ENCODE measurements around the gene MINDY1.

MINDY1 gene

GRCh38 chr1:150965605-150966004 is 41.1 kb downstream of the MINDY1 start:
- no peak for DNase-seq (ENCODE audit: low read depth in 2 of 2)

DNA sequence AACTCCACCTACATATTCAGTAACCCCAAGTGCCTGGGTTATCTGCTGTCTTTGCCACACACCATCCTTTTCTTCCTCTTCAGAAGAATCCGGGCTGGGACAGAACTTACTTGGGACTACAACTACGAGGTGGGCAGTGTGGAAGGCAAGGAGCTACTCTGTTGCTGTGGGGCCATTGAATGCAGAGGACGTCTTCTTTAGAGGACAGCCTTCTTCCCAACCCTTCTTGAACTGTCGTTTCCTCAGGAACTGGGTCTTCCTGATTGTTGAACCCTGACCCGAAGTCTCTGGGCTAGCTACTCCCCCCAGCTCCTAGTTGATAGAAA is 42.6 kb downstream of the MINDY1 start:
- no peak for DNase-seq (ENCODE audit: low read depth in 2 of 2)

DNA sequence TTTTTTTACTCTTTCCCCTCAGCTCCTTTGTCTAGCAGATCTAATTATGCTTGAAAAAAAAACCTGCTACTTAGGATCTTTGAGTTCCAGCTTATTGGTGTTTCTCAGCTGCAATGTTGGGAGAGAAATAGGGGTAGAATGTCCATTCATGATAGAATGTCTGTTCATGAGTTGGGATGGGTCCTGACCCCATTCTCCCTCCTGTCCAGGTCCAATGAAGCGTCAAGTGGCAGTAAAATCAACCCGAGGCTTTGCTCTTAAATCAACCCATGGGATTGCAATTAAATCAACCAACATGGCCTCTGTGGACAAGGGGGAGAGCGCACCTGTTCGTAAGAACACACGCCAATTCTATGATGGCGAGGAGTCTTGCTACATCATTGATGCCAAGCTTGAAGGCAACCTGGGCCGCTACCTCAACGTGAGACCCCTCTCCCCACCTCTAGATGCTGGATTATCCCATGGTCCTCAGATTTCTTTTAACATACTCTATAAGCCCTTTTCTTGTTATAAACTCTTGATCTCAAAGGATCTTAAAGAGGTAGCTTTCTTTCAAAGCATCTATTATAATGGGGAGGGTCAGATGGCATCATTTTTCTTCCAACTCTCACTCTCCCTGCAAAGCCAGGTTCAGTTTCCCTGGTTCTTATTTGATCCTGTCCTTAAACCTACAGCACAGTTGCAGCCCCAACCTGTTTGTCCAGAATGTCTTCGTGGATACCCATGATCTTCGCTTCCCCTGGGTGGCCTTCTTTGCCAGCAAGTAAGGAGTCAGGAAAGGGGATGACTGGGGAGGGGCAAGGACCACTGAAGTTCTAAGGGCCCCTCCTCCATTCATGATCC is 43.2 kb downstream of the MINDY1 start:
- no peak for DNase-seq (ENCODE audit: low read depth in 2 of 2)

GRCh38 chr1:150961756-150962155 is 44.9 kb downstream of the MINDY1 start:
- no peak for DNase-seq (ENCODE audit: low read depth in 2 of 2)

DNA sequence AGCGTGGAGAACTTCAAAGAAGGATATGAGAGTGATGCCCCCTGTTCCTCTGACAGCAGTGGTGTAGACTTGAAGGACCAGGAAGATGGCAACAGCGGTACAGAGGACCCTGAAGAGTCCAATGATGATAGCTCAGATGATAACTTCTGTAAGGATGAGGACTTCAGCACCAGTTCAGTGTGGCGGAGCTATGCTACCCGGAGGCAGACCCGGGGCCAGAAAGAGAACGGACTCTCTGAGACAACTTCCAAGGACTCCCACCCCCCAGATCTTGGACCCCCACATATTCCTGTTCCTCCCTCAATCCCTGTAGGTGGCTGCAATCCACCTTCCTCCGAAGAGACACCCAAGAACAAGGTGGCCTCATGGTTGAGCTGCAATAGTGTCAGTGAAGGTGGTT is 46.1 kb downstream of the MINDY1 start:
- DNase-seq (ENCODE audit: low read depth in 2 of 2) = no peak

DNA sequence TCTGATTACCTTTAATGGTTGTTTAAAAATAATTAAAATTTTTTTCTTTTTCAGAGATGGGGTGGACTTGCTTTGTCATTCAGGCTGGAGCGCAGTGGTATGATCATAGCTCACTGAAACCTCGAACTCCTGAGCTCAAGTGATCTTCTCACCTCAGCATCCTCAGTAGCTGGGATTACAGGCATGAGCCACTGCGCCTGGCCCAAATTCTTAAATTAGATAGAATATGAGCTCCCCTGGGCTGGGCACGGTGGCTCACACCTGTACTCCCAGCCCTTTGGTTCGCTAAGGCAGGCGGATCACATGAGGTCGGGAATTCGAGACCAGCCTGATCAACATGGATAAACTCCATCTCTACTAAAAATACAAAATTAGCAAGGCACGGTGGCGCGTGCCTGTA is 49.0 kb downstream of the MINDY1 start:
- DNase-seq (ENCODE audit: low read depth in 2 of 2) = no peak

DNA sequence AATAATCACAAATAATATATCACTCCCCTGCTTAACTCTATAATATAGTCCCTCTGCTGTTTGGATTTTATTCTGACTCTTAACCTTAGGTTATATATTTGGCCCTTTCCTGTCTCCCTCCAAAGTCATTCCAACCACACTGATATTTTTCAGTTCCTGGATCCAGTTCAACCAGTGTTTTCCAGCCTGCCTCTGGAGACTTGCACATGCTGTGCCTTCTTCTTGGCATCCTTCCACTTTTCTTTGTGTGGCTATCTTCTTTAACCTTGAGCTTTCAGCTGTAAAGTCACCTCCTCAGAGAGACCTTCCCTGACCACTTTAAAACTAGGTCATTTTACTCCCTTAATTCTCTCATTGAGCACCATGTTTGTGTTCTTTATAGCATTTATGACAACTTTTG is 51.4 kb downstream of the MINDY1 start:
- no peak for DNase-seq (ENCODE audit: low read depth in 2 of 2)

DNA sequence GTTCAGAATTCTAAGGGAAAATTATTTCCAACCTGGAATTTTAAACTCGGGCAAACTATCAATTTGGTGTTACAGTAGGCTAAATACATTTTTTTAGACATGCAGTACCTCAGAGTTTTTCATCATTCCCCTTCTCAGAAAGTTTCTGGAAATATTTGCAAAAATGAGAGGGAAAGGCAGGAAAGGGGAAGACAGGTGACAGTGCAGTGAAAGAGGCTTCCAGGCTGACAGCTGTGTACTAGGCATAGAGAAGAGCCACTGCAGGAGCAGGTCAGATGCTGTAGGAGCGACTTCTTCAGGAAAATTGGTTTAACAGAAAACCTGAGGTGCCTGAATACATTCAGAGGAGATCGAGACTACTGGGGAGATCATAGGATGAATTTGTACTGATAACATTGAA is 52.0 kb downstream of the MINDY1 start:
- no peak for DNase-seq (ENCODE audit: low read depth in 2 of 2)

Data from fibroblast of skin of left biceps (primary cell).